Sigmoid colon (tissue), 7 donors: ENCODE measurements around the gene PRKN. TPM values are rescaled to one million over a fixed set of nuclear protein-coding genes. Genes with fewer than 3 reads are reported as not detected.

Experiments
- DNase-seq: peaks from one replicate; pipeline ENCODE4 v3.0.0-alpha.2; 2019
- H3K27ac ChIP-seq, 4 donors: fragments of 200-600 bp; sonication (generic); one replicate each; pipeline ENCODE4 v1.5.1; 2016 to 2019; ENCODE audit warnings: mild to moderate bottlenecking in 1 of 4
- H3K27me3 ChIP-seq, 3 donors: fragments of 200-600 bp; sonication (generic); one replicate each; pipeline ENCODE4 v1.5.1; 2019; ENCODE audit warnings: mild to moderate bottlenecking in 1 of 3
- H3K36me3 ChIP-seq, 4 donors: fragments of 200-600 bp; sonication (generic); one replicate each; pipeline ENCODE4 v1.5.1; 2016 to 2019
- H3K4me1 ChIP-seq, 4 donors: fragments of 200-600 bp; sonication (generic); one replicate each; pipeline ENCODE4 v1.5.1; 2017 to 2019
- H3K4me3 ChIP-seq, 4 donors: fragments of 200-600 bp; sonication (generic); one replicate each; pipeline ENCODE4 v1.5.1; 2017 to 2019; ENCODE audit warnings: mild to moderate bottlenecking in 2 of 4, moderate library complexity in 1 of 4
- H3K9me3 ChIP-seq, 4 donors: fragments of 200-600 bp in 3 of 4; sonication (generic) in 3 of 4; one replicate each; pipeline versions ENCODE4 v1.5.1 to v1.6.1; 2013 to 2019
- CTCF ChIP-seq, 4 experiments: fragments of 450-650 bp in 3 of 4; fragments of 200-600 bp in 1 of 4; IDR thresholded peaks; one replicate each; pipeline ENCODE4 v1.5.1; 2016 to 2019; ENCODE audit warnings: antibody characterized with exemption in 4 of 4, mild to moderate bottlenecking in 3 of 4, moderate library complexity in 2 of 4
- EP300 ChIP-seq, 4 donors: sonication (generic); formaldehyde crosslinking; IDR thresholded peaks; one replicate each; pipeline ENCODE4 v1.6.1; 2017; ENCODE audit warnings: antibody characterized with exemption in 4 of 4
- POLR2A ChIP-seq, 2 donors: fragments of 450-650 bp; IDR thresholded peaks; one replicate each; pipeline ENCODE4 v1.6.1; 2016; ENCODE audit warnings: antibody characterized with exemption in 2 of 2, mild to moderate bottlenecking in 2 of 2, moderate library complexity in 2 of 2
- POLR2AphosphoS5 ChIP-seq, 4 donors: sonication (generic); formaldehyde crosslinking; IDR thresholded peaks; one replicate each; pipeline ENCODE4 v1.6.1; 2017; ENCODE audit warnings: antibody characterized with exemption in 4 of 4
- WGBS, 2 donors: extraction: QIAGEN DNeasy Blood & Tissue Kit; methylation state at CpG; one replicate each; pipeline ENCODE4 v1.1.7; 2013; 5-methylcytosine and 5-hydroxymethylcytosine counted together
- intact Hi-C: fragments of 100-400 bp; cut with DNase I; formaldehyde crosslinking; loops from one replicate; pipeline ENCODE4 v1.15.1; 2023
- polyA plus RNA-seq, 3 donors: library from polyadenylated mRNA; stranded (reverse); fragments of 200-250 nt; gene quantifications; one replicate each; pipeline ENCODE4 v1.2.3, GENCODE V29; 2013
- total RNA-seq, 4 donors: library from RNA; depleted of rRNA; stranded (reverse); fragments of >200 nt; gene quantifications; one replicate each; pipeline ENCODE4 v1.1.0, GENCODE V29; 2016
- donor health status: healthy with polysubstance abuse.
- donor health status: Bipolar disorder and iron deficiency.
- donor health status: healthy.

Gene PRKN
- total and polyA plus RNA-seq, 7 donors = 0.38 to 173 (median 9.7) TPM

GRCh38 chr6:162173466-162173865 is 554.1 kb downstream of the PRKN start:
- intact Hi-C loops = no loop called here
- no peaks in the 10 kb centered on the region for H3K9me3 ChIP-seq
- DNase-seq = no peak
- H3K27me3 ChIP-seq = no peaks in the 10 kb centered on the region
- H3K27ac ChIP-seq = no peak overlapping the region
- WGBS, 2 donors = 80 to 93% methylated on average over 1 of the region's 1 CpG
- H3K36me3 ChIP-seq = no peaks in the 10 kb centered on the region
- H3K4me3 ChIP-seq = no peak overlapping the region
- TF ChIP-seq POLR2AphosphoS5 (IDR thresholded peaks at IDR 0.05) = no peak
- no peak for TF ChIP-seq POLR2A (IDR thresholded peaks at IDR 0.05)
- no peak for TF ChIP-seq CTCF (IDR thresholded peaks at IDR 0.05)
- TF ChIP-seq EP300 (IDR thresholded peaks at IDR 0.05) = no peak
- no peaks in the 10 kb centered on the region for H3K4me1 ChIP-seq

GRCh38 chr6:162165479-162165878 is 562.1 kb downstream of the PRKN start:
- Histone ChIP-seq H3K9me3 (no peaks in the 10 kb centered on the region), H3K4me3 (no peak overlapping the region), H3K4me1 (no peaks in the 10 kb centered on the region), H3K27me3 (no peaks in the 10 kb centered on the region), H3K36me3 (no peaks in the 10 kb centered on the region), H3K27ac (no peak overlapping the region)
- TF ChIP-seq POLR2AphosphoS5 (IDR thresholded peaks at IDR 0.05) (no peak), POLR2A (IDR thresholded peaks at IDR 0.05) (no peak), EP300 (IDR thresholded peaks at IDR 0.05) (no peak), CTCF (IDR thresholded peaks at IDR 0.05) (no peak)
- WGBS, 2 donors = 88 to 92% methylated on average over 9 of the region's 9 CpGs
- no peak for DNase-seq
- intact Hi-C loops = no loop called here

GRCh38 chr6:162157167-162157870 is 570.2 kb downstream of the PRKN start:
- 38 to 39% methylated on average over 3 of the region's 3 CpGs for WGBS, 2 donors
- intact Hi-C loops = no loop called here
- TF ChIP-seq CTCF (IDR thresholded peaks at IDR 0.05) (no peak), POLR2A (IDR thresholded peaks at IDR 0.05) (no peak), EP300 (IDR thresholded peaks at IDR 0.05) (no peak), POLR2AphosphoS5 (IDR thresholded peaks at IDR 0.05) (no peak)

GRCh38 chr6:162156146-162156545 is 571.4 kb downstream of the PRKN start:
- no peak overlapping the region for H3K27ac ChIP-seq
- H3K27me3 ChIP-seq = no peaks in the 10 kb centered on the region
- WGBS, 2 donors = 85 to 87% methylated on average over 2 of the region's 2 CpGs
- intact Hi-C loops = no loop called here
- DNase-seq = no peak
- no peak overlapping the region for H3K4me3 ChIP-seq
- H3K36me3 ChIP-seq = no peaks in the 10 kb centered on the region
- peaks cover 0 to 10% (median 3%) of the 10 kb centered on the region in 4 donors for H3K4me1 ChIP-seq
- TF ChIP-seq POLR2A (IDR thresholded peaks at IDR 0.05) (no peak), CTCF (IDR thresholded peaks at IDR 0.05) (no peak), EP300 (IDR thresholded peaks at IDR 0.05) (no peak), POLR2AphosphoS5 (IDR thresholded peaks at IDR 0.05) (no peak)
- no peaks in the 10 kb centered on the region for H3K9me3 ChIP-seq

More at GRCh38 chr6:162157167-162157870, 570.2 kb downstream of the PRKN start:
- peak overlapping the region in 1 of 4 donors; percentile 2 for H3K4me3 ChIP-seq
- peak overlapping the region in 1 of 4 donors; percentile 38 for H3K27ac ChIP-seq
- H3K27me3 ChIP-seq = no peaks in the 10 kb centered on the region
- peaks cover 0 to 10% (median 3%) of the 10 kb centered on the region in 4 donors for H3K4me1 ChIP-seq
- no peaks in the 10 kb centered on the region for H3K36me3 ChIP-seq
- H3K9me3 ChIP-seq = no peaks in the 10 kb centered on the region
- no peak for DNase-seq

GRCh38 chr6:162154930-162155329 is 572.6 kb downstream of the PRKN start:
- Histone ChIP-seq H3K27me3 (no peaks in the 10 kb centered on the region), H3K27ac (no peak overlapping the region), H3K9me3 (no peaks in the 10 kb centered on the region), H3K4me3 (no peak overlapping the region), H3K36me3 (no peaks in the 10 kb centered on the region), H3K4me1 (peaks cover 0 to 10% (median 3%) of the 10 kb centered on the region in 4 donors)
- TF ChIP-seq EP300 (IDR thresholded peaks at IDR 0.05) (no peak), POLR2A (IDR thresholded peaks at IDR 0.05) (no peak), POLR2AphosphoS5 (IDR thresholded peaks at IDR 0.05) (no peak)
- no peak for DNase-seq
- intact Hi-C loops = no loop called here
